ENCODE results near the gene AGL. TPM values are rescaled to one million over a fixed set of nuclear protein-coding genes. Genes with fewer than 3 reads are reported as not detected.

AGL gene
- total and polyA plus RNA-seq, 7 donors, result 8.4 to 159 (median 110) TPM

DNA sequence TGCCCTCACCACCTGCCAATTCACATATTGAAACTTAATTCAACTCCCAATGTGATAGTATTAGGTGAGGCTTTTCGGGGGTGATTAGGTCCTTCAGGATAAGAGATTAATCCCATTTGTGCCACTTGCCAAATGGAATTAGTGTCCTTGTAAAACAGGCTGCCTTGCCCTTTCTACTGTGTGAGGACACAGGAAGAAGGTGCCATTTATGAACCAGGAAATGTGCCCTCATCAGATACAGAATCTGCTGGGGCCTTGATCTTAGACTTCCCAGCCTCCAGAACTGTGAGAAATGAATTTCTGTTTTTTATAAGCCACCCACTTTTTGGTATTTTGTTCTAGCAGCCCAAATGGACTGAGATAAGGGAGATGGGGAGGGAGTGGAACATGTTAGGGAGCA lies 39.1 kb upstream of the AGL start:
- WGBS, 3 donors, result 52 to 77% (median 59%) methylated on average over 1 of the region's 1 CpG

DNA sequence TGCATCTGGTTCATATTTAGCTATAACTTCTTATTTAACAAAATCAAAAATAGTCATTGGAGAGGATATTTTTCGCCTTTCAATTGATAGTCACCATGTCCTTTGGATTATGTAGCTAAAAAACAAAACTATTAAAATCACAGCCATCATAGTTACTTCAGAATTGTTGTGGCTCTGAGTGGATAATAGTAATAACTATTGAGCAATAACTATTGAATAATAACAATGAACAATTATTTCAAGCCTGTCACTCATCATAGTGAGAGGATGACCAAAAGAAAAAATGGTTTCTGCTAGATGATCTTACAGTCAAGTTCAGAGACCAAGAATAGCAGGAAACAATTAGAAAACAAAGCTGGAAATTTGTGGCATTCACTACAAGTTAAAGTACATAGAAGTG lies 38.4 kb upstream of the AGL start:
- TF ChIP-seq, protein P1, sequence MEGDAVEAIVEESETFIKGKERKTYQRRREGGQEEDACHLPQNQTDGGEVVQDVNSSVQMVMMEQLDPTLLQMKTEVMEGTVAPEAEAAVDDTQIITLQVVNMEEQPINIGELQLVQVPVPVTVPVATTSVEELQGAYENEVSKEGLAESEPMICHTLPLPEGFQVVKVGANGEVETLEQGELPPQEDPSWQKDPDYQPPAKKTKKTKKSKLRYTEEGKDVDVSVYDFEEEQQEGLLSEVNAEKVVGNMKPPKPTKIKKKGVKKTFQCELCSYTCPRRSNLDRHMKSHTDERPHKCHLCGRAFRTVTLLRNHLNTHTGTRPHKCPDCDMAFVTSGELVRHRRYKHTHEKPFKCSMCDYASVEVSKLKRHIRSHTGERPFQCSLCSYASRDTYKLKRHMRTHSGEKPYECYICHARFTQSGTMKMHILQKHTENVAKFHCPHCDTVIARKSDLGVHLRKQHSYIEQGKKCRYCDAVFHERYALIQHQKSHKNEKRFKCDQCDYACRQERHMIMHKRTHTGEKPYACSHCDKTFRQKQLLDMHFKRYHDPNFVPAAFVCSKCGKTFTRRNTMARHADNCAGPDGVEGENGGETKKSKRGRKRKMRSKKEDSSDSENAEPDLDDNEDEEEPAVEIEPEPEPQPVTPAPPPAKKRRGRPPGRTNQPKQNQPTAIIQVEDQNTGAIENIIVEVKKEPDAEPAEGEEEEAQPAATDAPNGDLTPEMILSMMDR (IDR thresholded peaks at IDR 0.05), result no peak
- ATAC-seq, result no peak
- Histone ChIP-seq H3K9me3 (no peaks in the 10 kb centered on the region), H3K27me3 (ENCODE audit: insufficient read depth in 3 of 3, low read length in 2 of 3) (no peaks in the 10 kb centered on the region), H3K36me3 (ENCODE audit: insufficient read depth in 1 of 2, low read depth in 1 of 2) (no peaks in the 10 kb centered on the region), H3K27ac (no peak overlapping the region), H3K4me1 (peaks cover 16% of the 10 kb centered on the region), H3K4me3 (no peak overlapping the region)
- intact Hi-C loops (cut with DNase I), result loop anchor here in 1 of 2 donors (5.0 kb wide), 1 partner anchor 1056 kb away; no protein-coding TSS in a partner anchor
- DNase-seq, result no peak
- 95 to 96% (median 96%) methylated on average over 1 of the region's 1 CpG for WGBS, 3 donors

More for the DNA sequence above, 39.1 kb upstream of the AGL start:
- H3K27me3 ChIP-seq (ENCODE audit: insufficient read depth in 3 of 3, low read length in 2 of 3), result no peaks in the 10 kb centered on the region
- TF ChIP-seq, protein P1 (IDR thresholded peaks at IDR 0.05), result no peak
- DNase-seq (no peak), ATAC-seq (no peak)
- peaks cover 10% of the 10 kb centered on the region for H3K4me1 ChIP-seq
- no peaks in the 10 kb centered on the region for H3K36me3 ChIP-seq (ENCODE audit: insufficient read depth in 1 of 2, low read depth in 1 of 2)
- intact Hi-C loops (cut with DNase I), result loop anchor here in 1 of 2 donors (5.0 kb wide), 1 partner anchor 1056 kb away; no protein-coding TSS in a partner anchor
- H3K4me3 ChIP-seq, result no peak overlapping the region
- H3K9me3 ChIP-seq, result no peaks in the 10 kb centered on the region
- no peak overlapping the region for H3K27ac ChIP-seq

DNA sequence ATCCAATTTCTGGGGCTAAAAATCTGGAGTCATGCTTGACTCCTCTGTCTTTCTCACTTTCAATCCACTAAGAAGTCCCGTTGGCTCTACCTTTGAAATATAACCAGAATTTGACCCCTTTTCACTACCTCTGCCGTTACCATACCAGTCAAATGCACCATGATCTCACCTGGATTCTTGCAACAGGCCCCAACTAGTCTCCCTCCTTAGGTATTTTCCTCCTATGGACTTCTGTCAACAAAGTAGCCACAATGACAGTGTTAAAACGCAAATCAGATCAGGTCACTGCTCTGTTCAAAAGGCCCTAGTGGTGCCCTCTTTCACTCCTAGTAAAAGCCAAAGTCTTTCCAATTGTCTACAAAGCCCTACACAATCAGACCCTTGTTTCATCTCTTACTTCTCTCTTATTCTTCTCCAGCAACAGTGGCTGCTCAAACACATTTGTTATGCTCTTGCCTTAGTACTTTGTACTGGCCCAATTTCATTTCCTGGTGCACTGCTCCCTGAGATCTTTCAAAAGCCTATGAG lies 35.7 kb upstream of the AGL start:
- H3K27ac ChIP-seq, result no peak overlapping the region
- intact Hi-C loops (cut with DNase I), result loop anchor here in 1 of 2 donors (5.0 kb wide), 1 partner anchor 1053 kb away; no protein-coding TSS in a partner anchor
- H3K9me3 ChIP-seq, result no peaks in the 10 kb centered on the region
- ATAC-seq (no peak), DNase-seq (no peak)
- 79 to 82% (median 79%) methylated on average over 3 of the region's 3 CpGs for WGBS, 3 donors
- H3K27me3 ChIP-seq (ENCODE audit: insufficient read depth in 3 of 3, low read length in 2 of 3), result no peaks in the 10 kb centered on the region
- TF ChIP-seq, protein P1 (IDR thresholded peaks at IDR 0.05), result no peak
- H3K4me3 ChIP-seq, result no peak overlapping the region
- H3K36me3 ChIP-seq (ENCODE audit: insufficient read depth in 1 of 2, low read depth in 1 of 2), result no peaks in the 10 kb centered on the region
- H3K4me1 ChIP-seq, result peaks cover 29% of the 10 kb centered on the region

DNA sequence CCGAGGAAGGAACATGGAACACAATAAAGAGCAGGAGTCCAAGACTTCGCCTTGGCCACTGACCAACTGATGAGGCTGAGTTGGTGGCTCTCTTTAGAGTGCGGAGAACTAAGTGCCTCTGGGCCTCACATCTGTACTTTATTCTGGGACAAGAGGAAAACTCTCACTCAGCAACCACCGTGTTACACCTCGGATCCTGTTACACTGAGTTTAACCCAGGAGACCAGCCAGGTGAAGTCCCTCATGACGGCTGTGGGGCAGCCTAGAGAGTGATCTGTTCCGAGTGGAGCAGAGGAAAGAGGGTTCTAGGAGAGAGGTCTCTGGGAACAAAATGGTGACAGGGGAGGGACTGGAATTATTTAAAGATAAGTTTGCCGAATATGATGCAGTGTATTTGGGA lies 33.5 kb upstream of the AGL start:
- intact Hi-C loops (cut with DNase I), result loop anchor here in 1 of 2 donors (5.0 kb wide), 1 partner anchor 36 kb away; the partner anchor contains the start of gene AGL
- Histone ChIP-seq H3K4me3 (no peak overlapping the region), H3K27ac (peak overlapping the region; percentile 78), H3K36me3 (ENCODE audit: insufficient read depth in 1 of 2, low read depth in 1 of 2) (no peaks in the 10 kb centered on the region), H3K9me3 (no peaks in the 10 kb centered on the region), H3K4me1 (peaks cover 29% of the 10 kb centered on the region), H3K27me3 (ENCODE audit: insufficient read depth in 3 of 3, low read length in 2 of 3) (no peaks in the 10 kb centered on the region)
- TF ChIP-seq, protein P1 (IDR thresholded peaks at IDR 0.05), result no peak
- 27 to 37% (median 28%) methylated on average over 8 of the region's 8 CpGs for WGBS, 3 donors
- peak; percentile 57 to 83 (median 70) for ATAC-seq
- DNase-seq, result peak in 1 of 2 donors; percentile 61
